Measurements from ENCODE around the gene CHRM5. TPM values are rescaled to one million over a fixed set of nuclear protein-coding genes. Genes with fewer than 3 reads are reported as not detected.

Gene CHRM5
- total and polyA plus RNA-seq, 2 donors (not counting 3 experiments of a cell fraction or from before 2014, with no cell fraction given): 0.03 TPM; not detected in 1

DNA sequence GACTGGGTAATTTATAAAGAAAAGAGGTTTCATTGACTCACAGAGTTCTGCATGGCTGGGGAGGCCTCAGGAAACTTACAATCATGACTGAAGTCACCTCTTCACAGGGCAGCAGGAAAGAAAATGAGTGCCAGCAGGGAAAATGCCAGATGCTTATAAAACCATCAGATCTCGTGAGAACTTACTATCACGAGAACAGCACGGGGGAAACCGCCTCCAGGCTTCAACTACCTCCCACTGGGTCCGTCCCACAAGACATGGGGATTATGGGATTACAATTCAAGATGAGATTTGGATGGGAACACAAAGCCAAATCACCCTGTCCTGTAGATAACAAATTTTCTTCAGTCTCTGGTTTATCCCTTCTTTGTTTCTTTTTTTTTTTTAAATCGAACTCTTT, 101.7 kb downstream of the CHRM5 start:
- H3K9me3 ChIP-seq (replicated peaks; ENCODE audit: control insufficient read depth, insufficient read depth, low read length): no peaks in the 10 kb centered on the region
- POLR2A ChIA-PET: no interaction called here
- DNase-seq (ENCODE audit: low read depth, low spot score) (no peak), FAIRE-seq (no peak)
- no peak overlapping the region for H2AFZ ChIP-seq (ENCODE audit: low read depth, low read length)
- no peaks in the 10 kb centered on the region for H3K9me1 ChIP-seq (replicated peaks; ENCODE audit: control insufficient read depth, extremely low read depth, insufficient read depth, low read length)
- no peak overlapping the region for H3K4me2 ChIP-seq (ENCODE audit: insufficient read depth, low read length)
- dilution Hi-C loops (cut with MboI; ENCODE audit: extremely low pct_ligation_motif_present, low sequenced_read_pairs) (no loop called here), intact Hi-C loops (cut with micrococcal nuclease) (no loop called here)
- CTCF ChIA-PET: no interaction called here
- no peaks in the 10 kb centered on the region for H4K20me1 ChIP-seq (replicated peaks; ENCODE audit: control insufficient read depth, extremely low read depth, insufficient read depth, low read length)
- H3K27me3 ChIP-seq (ENCODE audit: control insufficient read depth in 2 of 2, insufficient read depth in 2 of 2, low read length in 2 of 2): no peaks in the 10 kb centered on the region
- no peak for TF ChIP-seq FOS (IDR thresholded peaks at IDR 0.05; ENCODE audit: borderline replicate concordance, insufficient read depth, low read length)
- TF ChIP-seq CTCF (IDR thresholded peaks at IDR 0.05; ENCODE audit: extremely low read depth in 1 of 2, insufficient read depth in 1 of 2, low read depth in 1 of 2, low read length in 2 of 2): no peak
- TF ChIP-seq, protein P1, sequence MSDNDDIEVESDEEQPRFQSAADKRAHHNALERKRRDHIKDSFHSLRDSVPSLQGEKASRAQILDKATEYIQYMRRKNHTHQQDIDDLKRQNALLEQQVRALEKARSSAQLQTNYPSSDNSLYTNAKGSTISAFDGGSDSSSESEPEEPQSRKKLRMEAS (IDR thresholded peaks at IDR 0.05; ENCODE audit: insufficient read depth, insufficient read length): no peak
- TF ChIP-seq POLR2A (IDR thresholded peaks at IDR 0.05; ENCODE audit: low read depth, low read length): no peak
- TF ChIP-seq EZH2 (IDR thresholded peaks at IDR 0.05; ENCODE audit: borderline replicate concordance, low read depth, low read length, severe bottlenecking): no peak
- no peak for TF ChIP-seq JUN (IDR thresholded peaks at IDR 0.05; ENCODE audit: borderline replicate concordance, insufficient read depth, insufficient read length, low read depth)
- no peak for TF ChIP-seq MYC (IDR thresholded peaks at IDR 0.05; ENCODE audit: low read depth, low read length)
- TF ChIP-seq GATA2 (IDR thresholded peaks at IDR 0.05; ENCODE audit: insufficient read depth, insufficient read length, low read depth, low read length): no peak
- no peak for TF ChIP-seq POLR2AphosphoS5 (IDR thresholded peaks at IDR 0.05; ENCODE audit: insufficient read depth, low read depth, low read length)
- H3K4me1 ChIP-seq (ENCODE audit: control insufficient read depth, extremely low read depth, insufficient read depth, low read length): no peaks in the 10 kb centered on the region
- H3K4me3 ChIP-seq (replicated peaks in 1 of 3; ENCODE audit: insufficient read depth in 1 of 3, low read depth in 1 of 3, low read length in 3 of 3): no peak overlapping the region
- H3K79me2 ChIP-seq (ENCODE audit: control insufficient read depth, insufficient read depth, low read length): no peaks in the 10 kb centered on the region
- no peak overlapping the region for H3K9ac ChIP-seq (replicated peaks; ENCODE audit: extremely low read depth, insufficient read depth, low read length)
- BruUV-seq (replicated peaks): no TSS peak
- no peaks in the 10 kb centered on the region for H3K36me3 ChIP-seq (ENCODE audit: control insufficient read depth in 2 of 2, extremely low read depth in 1 of 2, insufficient read depth in 2 of 2, low read length in 2 of 2)
- no peak overlapping the region for H3K27ac ChIP-seq (ENCODE audit: insufficient read depth, low read depth, low read length)

All from endothelial cell of umbilical vein (primary cell).